GM18511 (cell line): Measurements from ENCODE around the gene ANXA1.

Experiments used
- ATAC-seq: cut with Tn5 transposase; IDR thresholded peaks from one replicate; pipeline ENCODE4 v1.9.1; 2021; ENCODE audit warnings: mild to moderate bottlenecking, moderate library complexity; ENCODE audit not compliant: unreplicated experiment

Gene ANXA1

GRCh38 chr9:73202980-73203379 lies 51.3 kb downstream of the ANXA1 start:
- no peak for ATAC-seq

GRCh38 chr9:73204936-73205335 lies 53.3 kb downstream of the ANXA1 start:
- ATAC-seq: no peak

- ATAC-seq: no peak
Observed at GRCh38 chr9:73206851-73207250, 55.2 kb downstream of the ANXA1 start.

- ATAC-seq: no peak
Observed at GRCh38 chr9:73210886-73211666, 59.4 kb downstream of the ANXA1 start.

- ATAC-seq: no peak
Observed at GRCh38 chr9:73213300-73213699, 61.6 kb downstream of the ANXA1 start.

GRCh38 chr9:73215249-73215648 lies 63.6 kb downstream of the ANXA1 start:
- no peak for ATAC-seq

GRCh38 chr9:73216100-73216499 lies 64.4 kb downstream of the ANXA1 start:
- no peak for ATAC-seq
